GM12874 (cell line): ENCODE data around the gene PSMB3.

Experiments
- TF ChIP-seq, protein P1 (sequence below): IDR thresholded peaks from 2 replicates; pipeline ENCODE4 v1.5.1; 2011; ENCODE audit warnings: low read depth, mild to moderate bottlenecking, control low read depth, low read length, moderate library complexity; ENCODE audit not compliant: insufficient read depth

PSMB3 gene

DNA sequence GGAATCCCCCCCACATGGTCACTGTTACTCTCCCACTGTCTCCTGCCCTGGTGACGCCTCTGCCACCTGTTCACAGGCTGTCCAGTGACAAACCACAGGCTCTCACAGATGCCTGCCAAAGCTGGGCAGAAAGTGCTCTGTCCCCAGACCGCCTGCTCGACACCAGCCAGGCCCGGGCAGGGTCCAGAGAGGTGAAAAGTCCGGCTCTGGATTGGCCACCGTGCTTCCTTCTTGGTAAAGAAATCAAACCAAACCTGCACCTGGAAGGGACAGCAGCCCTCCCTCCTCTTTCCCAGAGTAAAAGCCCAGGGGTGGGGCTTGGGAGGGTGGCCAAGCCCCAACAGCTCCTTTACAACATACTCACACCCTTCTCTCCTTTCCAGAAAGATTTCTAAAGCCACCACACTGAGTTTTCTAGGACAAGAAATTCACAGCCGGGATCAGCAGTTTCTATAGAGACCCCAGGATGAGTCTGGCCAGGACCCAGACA lies 10.6 kb upstream of the PSMB3 start:
- TF ChIP-seq, protein P1, sequence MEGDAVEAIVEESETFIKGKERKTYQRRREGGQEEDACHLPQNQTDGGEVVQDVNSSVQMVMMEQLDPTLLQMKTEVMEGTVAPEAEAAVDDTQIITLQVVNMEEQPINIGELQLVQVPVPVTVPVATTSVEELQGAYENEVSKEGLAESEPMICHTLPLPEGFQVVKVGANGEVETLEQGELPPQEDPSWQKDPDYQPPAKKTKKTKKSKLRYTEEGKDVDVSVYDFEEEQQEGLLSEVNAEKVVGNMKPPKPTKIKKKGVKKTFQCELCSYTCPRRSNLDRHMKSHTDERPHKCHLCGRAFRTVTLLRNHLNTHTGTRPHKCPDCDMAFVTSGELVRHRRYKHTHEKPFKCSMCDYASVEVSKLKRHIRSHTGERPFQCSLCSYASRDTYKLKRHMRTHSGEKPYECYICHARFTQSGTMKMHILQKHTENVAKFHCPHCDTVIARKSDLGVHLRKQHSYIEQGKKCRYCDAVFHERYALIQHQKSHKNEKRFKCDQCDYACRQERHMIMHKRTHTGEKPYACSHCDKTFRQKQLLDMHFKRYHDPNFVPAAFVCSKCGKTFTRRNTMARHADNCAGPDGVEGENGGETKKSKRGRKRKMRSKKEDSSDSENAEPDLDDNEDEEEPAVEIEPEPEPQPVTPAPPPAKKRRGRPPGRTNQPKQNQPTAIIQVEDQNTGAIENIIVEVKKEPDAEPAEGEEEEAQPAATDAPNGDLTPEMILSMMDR: no peak

DNA sequence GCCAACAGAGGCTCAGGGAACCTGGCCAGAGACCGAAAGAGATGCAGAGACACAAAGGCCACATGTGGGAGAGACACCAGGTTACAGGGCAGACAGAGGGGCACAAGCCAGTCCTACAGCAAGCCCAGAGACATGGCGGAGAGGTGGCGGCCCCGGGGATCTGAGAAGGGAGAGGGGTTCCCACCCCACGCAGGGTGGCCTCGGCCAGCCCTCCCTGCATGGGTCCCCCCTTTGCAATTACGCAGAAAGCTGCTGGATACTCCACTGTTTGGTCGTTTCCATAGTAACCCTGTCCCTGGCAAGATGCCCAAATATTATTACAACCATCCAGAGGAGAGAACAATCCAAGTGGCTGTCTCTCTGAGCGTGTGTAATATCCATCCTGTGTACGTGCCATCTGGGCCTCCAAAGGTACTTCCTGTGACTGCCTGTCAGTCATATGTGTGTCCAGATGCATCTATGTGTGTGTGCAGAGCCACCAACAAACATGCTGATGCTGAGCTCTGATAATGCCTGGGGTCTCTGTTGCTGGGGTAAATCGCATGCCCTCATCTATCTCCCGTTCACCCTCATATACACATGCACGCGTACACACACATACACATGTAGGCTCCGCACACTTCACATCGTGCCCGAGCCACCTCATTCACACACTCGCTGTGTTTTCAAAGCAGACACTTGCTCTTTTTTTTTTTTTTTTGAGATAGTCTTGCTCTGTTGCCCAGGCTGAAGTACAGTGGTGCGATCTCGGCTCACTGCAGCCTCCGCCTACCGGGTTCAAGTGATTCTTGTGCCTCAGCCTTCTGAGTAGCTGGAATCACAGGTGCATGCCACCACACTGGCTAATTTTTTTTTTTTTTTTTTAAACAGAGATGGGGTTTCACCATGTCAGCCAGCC lies 9.9 kb upstream of the PSMB3 start:
- TF ChIP-seq, protein P1: no peak

GRCh38 chr17:38743556-38744171 lies 8.9 kb upstream of the PSMB3 start:
- TF ChIP-seq, protein P1: no peak

- TF ChIP-seq, protein P1: no peak
These were observed 7.0 kb upstream of the PSMB3 start for GRCh38 chr17:38745545-38745944.

DNA sequence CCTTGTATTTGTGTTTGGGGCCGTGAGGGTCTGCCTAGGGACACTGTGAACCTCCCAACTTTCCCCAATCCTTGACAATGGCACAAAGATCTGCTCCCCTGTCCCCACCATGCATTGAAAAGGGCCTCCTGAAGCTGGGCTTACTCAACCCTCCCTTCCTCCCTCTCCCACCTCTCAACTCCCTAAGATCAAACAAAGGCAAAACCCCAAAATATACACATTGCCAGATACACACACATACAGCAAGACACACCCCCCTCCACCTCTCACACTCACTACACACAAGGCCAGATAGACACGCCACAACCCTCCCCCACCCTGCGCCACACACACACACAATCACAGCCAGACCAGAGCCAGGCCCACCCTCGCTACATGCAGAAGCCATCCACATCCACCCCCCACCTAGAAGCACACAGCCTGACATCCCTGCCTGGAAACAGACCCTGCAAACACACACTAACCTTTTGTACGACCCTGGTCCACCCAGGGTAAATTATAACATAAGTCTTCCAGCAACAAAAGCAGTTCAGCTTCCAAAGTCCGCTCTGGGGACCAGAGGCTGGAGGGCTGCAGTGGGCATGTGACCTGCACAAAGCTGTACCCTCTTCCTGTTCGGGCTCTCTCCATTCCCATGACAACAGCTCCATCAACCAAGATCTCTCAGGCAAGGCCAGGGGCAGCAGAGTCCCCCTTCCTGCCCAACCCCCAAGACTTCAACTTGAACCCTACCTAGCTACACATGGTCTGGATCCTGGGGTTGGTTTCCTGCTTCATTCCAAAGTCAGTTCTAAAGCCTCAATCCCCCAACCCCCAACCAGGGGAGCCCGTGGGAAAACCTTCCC lies 6.3 kb upstream of the PSMB3 start:
- TF ChIP-seq, protein P1: no peak

- TF ChIP-seq, protein P1: no peak
These were observed 5.6 kb upstream of the PSMB3 start for GRCh38 chr17:38746849-38747462.
